Caco-2 (cell line): Measurements from ENCODE around the gene SLC6A18. TPM values are rescaled to one million over a fixed set of nuclear protein-coding genes. Genes with fewer than 3 reads are reported as not detected.

ENCODE experiments used
- BruUV-seq: library from RNA; stranded (reverse); fragments of 400-500 nt; replicated peaks from 2 replicates; lab custom pipeline; 2021; lab: Mats Ljungman, UMichigan
- CTCF ChIA-PET: fragments of 300-600 bp; sonication (Branson Sonifier 250); formaldehyde crosslinking; loops from one replicate; lab custom pipeline; 2022; ENCODE audit warnings: antibody characterized with exemption; lab: Charles Lee
- POLR2A ChIA-PET: fragments of 300-600 bp; sonication (Branson Sonifier 250); formaldehyde crosslinking; loops from one replicate; lab custom pipeline; 2022; ENCODE audit warnings: antibody characterized with exemption; lab: Charles Lee
- DNase-seq, 2 experiments: peaks; one replicate each; pipeline versions ENCODE4 v3.0.0 to v3.0.0-alpha.2; 2020 to 2022
- H3K27me3 ChIP-seq: replicated peaks from 2 replicates; pipeline ENCODE4 v1.6.0; 2011; ENCODE audit warnings: low read length; ENCODE audit not compliant: control insufficient read depth, insufficient read depth
- H3K36me3 ChIP-seq: 2 replicates; pipeline ENCODE4 v1.5.1; 2011; ENCODE audit warnings: low read length; ENCODE audit not compliant: control insufficient read depth, insufficient read depth
- H3K4me1 ChIP-seq: fragments of 250-450 bp; sonication (Bioruptor Pico); 2 replicates; pipeline ENCODE4 v1.5.1; 2020; ENCODE audit warnings: mild to moderate bottlenecking
- H3K4me3 ChIP-seq: 2 replicates; pipeline ENCODE4 v1.5.1; 2011; ENCODE audit warnings: low read depth, mild to moderate bottlenecking, control low read depth, low read length
- H3K9me3 ChIP-seq: fragments of 250-450 bp; sonication (Bioruptor Pico); 2 replicates; pipeline ENCODE4 v1.5.1; 2020; ENCODE audit warnings: mild to moderate bottlenecking, moderate library complexity
- H3K27ac Mint-ChIP-seq: one replicate; pipeline ENCODE4 v1.8.0; 2022; ENCODE audit warnings: mixed read lengths; ENCODE audit not compliant: unreplicated experiment
- H3K27me3 Mint-ChIP-seq: one replicate; pipeline ENCODE4 v1.8.0; 2022; ENCODE audit warnings: mixed read lengths; ENCODE audit not compliant: insufficient read depth, unreplicated experiment
- H3K36me3 Mint-ChIP-seq: one replicate; pipeline ENCODE4 v1.8.0; 2022; ENCODE audit warnings: mild to moderate bottlenecking, mixed read lengths; ENCODE audit not compliant: insufficient read depth, unreplicated experiment
- H3K4me1 Mint-ChIP-seq: one replicate; pipeline ENCODE4 v1.8.0; 2022; ENCODE audit warnings: low read depth, mixed read lengths; ENCODE audit not compliant: unreplicated experiment
- H3K4me3 Mint-ChIP-seq: one replicate; pipeline ENCODE4 v1.8.0; 2022; ENCODE audit warnings: mild to moderate bottlenecking, moderate library complexity, mixed read lengths; ENCODE audit not compliant: unreplicated experiment
- H3K9me3 Mint-ChIP-seq: one replicate; pipeline ENCODE4 v1.8.0; 2022; ENCODE audit warnings: mixed read lengths; ENCODE audit not compliant: unreplicated experiment
- intact Hi-C: fragments of 100-400 bp; cut with micrococcal nuclease; formaldehyde crosslinking; loops from one replicate; pipeline ENCODE4 v1.10.0; 2022; ENCODE audit not compliant: unreplicated experiment
- total RNA-seq: library from RNA; stranded (reverse); gene quantifications from 2 replicates; pipeline ENCODE4 v1.2.3, GENCODE V29; 2022
- TF ChIP-seq, protein P1 (sequence below), 2 experiments: fragments of 200-600 bp in 1 of 2; IDR thresholded peaks; 1 replicate in 1 of 2; 2 replicates in 1 of 2; pipeline versions ENCODE4 v1.5.1 to v1.8.0; 2011 to 2022; ENCODE audit warnings: antibody characterized with exemption in 1 of 2, control low read depth in 1 of 2, inconsistent platforms in 1 of 2, low read depth in 1 of 2, low read length in 1 of 2, mild to moderate bottlenecking in 1 of 2, moderate library complexity in 1 of 2; ENCODE audit not compliant: insufficient read depth in 1 of 2, severe bottlenecking in 1 of 2, unreplicated experiment in 1 of 2

Gene SLC6A18
- total RNA-seq, 1 experiment from 2014 or later, result not detected

DNA sequence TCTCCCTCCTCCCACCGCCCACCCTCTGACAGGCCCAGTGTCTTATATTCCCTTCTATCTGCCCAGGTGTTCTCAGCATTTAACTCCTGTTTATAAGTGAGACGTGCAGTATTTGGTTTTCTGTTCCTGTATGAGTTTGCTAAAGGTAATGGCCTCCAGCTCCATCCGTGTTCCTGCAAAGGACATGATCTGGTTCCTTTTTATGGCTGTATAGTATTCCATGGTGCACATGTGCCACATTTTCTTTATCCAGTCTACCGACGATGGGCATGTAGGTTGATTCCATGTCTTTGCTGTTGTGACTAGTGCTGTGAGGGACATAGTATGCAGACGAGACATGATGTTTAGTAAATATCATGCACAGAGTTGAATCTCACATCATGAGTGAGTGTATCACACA lies 30.8 kb upstream of the SLC6A18 start:
- H3K4me1 Mint-ChIP-seq, result no peaks in the 10 kb centered on the region
- H3K27ac Mint-ChIP-seq, result no peak overlapping the region
- intact Hi-C loops, result no loop called here
- no peaks in the 10 kb centered on the region for H3K9me3 ChIP-seq
- no peak overlapping the region for H3K4me3 ChIP-seq
- DNase-seq, result no peak
- CTCF ChIA-PET, result no interaction called here
- BruUV-seq, result no TSS peak
- H3K9me3 Mint-ChIP-seq, result no peaks in the 10 kb centered on the region
- peaks cover 7% of the 10 kb centered on the region for H3K27me3 Mint-ChIP-seq
- H3K4me3 Mint-ChIP-seq, result no peak overlapping the region
- peaks cover 14% of the 10 kb centered on the region for H3K4me1 ChIP-seq
- TF ChIP-seq, protein P1, sequence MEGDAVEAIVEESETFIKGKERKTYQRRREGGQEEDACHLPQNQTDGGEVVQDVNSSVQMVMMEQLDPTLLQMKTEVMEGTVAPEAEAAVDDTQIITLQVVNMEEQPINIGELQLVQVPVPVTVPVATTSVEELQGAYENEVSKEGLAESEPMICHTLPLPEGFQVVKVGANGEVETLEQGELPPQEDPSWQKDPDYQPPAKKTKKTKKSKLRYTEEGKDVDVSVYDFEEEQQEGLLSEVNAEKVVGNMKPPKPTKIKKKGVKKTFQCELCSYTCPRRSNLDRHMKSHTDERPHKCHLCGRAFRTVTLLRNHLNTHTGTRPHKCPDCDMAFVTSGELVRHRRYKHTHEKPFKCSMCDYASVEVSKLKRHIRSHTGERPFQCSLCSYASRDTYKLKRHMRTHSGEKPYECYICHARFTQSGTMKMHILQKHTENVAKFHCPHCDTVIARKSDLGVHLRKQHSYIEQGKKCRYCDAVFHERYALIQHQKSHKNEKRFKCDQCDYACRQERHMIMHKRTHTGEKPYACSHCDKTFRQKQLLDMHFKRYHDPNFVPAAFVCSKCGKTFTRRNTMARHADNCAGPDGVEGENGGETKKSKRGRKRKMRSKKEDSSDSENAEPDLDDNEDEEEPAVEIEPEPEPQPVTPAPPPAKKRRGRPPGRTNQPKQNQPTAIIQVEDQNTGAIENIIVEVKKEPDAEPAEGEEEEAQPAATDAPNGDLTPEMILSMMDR (IDR thresholded peaks at IDR 0.05; ENCODE audit: insufficient read depth in 1 of 2, low read depth in 1 of 2, low read length in 1 of 2, severe bottlenecking in 1 of 2, unreplicated experiment in 1 of 2), result no peak
- H3K27me3 ChIP-seq, result no peaks in the 10 kb centered on the region; the same call in 1 of the 2 replicates
- H3K36me3 ChIP-seq, result no peaks in the 10 kb centered on the region
- POLR2A ChIA-PET, result no interaction called here
- no peaks in the 10 kb centered on the region for H3K36me3 Mint-ChIP-seq

DNA sequence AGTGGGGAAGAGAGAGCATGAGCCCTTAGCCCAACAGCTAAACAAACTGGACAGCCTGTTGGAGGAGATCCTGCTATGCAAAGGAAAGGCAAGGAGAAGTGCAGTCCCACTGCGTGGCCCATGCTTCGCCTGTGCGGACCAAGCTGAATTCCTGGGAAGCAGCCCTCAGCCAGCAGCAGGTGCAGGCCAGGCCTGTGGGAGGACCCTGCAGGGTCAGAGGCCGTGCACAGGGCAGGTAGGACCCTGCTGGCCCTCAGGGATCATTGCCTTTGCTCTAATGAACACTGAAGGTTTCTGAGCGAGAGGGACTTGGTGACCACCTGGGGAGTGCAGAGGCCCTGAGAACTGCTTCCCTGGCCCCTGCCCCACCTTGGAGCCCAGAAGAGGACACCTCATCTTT lies 29.7 kb upstream of the SLC6A18 start:
- no peaks in the 10 kb centered on the region for H3K9me3 Mint-ChIP-seq
- no peak for DNase-seq
- no TSS peak for BruUV-seq
- no peaks in the 10 kb centered on the region for H3K9me3 ChIP-seq
- POLR2A ChIA-PET, result no interaction called here
- no peak overlapping the region for H3K27ac Mint-ChIP-seq
- intact Hi-C loops, result no loop called here
- H3K27me3 ChIP-seq, result no peaks in the 10 kb centered on the region; the same call in 1 of the 2 replicates
- H3K4me3 Mint-ChIP-seq, result no peak overlapping the region
- no peaks in the 10 kb centered on the region for H3K36me3 ChIP-seq
- no peaks in the 10 kb centered on the region for H3K36me3 Mint-ChIP-seq
- peaks cover 22% of the 10 kb centered on the region for H3K4me1 ChIP-seq
- CTCF ChIA-PET, result no interaction called here
- H3K27me3 Mint-ChIP-seq, result peaks cover 4% of the 10 kb centered on the region
- TF ChIP-seq, protein P1 (IDR thresholded peaks at IDR 0.05; ENCODE audit: insufficient read depth in 1 of 2, low read depth in 1 of 2, low read length in 1 of 2, severe bottlenecking in 1 of 2, unreplicated experiment in 1 of 2), result no peak
- no peaks in the 10 kb centered on the region for H3K4me1 Mint-ChIP-seq
- H3K4me3 ChIP-seq, result no peak overlapping the region

DNA sequence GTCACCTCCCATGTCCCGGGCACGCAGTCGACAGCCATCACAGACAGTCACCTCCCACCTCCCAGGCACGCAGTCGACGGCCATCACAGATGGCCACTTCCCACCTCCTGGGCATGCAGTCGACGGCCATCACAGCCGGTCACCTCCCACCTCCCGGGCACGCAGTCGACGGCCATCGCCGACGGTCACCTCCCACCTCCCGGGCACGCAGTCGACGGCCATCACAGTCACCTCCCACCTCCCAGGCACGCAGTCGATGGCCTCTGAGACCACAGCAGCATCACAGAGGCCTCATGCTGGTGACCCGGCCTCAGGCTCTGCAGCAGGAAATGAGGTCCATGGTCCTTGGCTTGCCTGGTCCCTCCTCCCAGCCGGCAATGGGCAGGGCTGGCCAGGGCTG lies 29.3 kb upstream of the SLC6A18 start:
- Mint-ChIP-seq H3K4me3 (no peak overlapping the region), H3K27ac (no peak overlapping the region), H3K4me1 (no peaks in the 10 kb centered on the region), H3K9me3 (no peaks in the 10 kb centered on the region), H3K27me3 (peaks cover 2% of the 10 kb centered on the region), H3K36me3 (no peaks in the 10 kb centered on the region)
- Histone ChIP-seq H3K4me1 (peaks cover 27% of the 10 kb centered on the region), H3K4me3 (no peak overlapping the region), H3K36me3 (no peaks in the 10 kb centered on the region), H3K9me3 (no peaks in the 10 kb centered on the region), H3K27me3 (no peaks in the 10 kb centered on the region; the same call in 1 of the 2 replicates)
- TF ChIP-seq, protein P1 (IDR thresholded peaks at IDR 0.05; ENCODE audit: insufficient read depth in 1 of 2, low read depth in 1 of 2, low read length in 1 of 2, severe bottlenecking in 1 of 2, unreplicated experiment in 1 of 2), result no peak
- BruUV-seq, result no TSS peak
- DNase-seq, result no peak
- ChIA-PET POLR2A (no interaction called here), CTCF (no interaction called here)
- intact Hi-C loops, result no loop called here
